ENCODE results near the gene ARL6IP6. TPM values are rescaled to one million over a fixed set of nuclear protein-coding genes. Genes with fewer than 3 reads are reported as not detected.
A peak's percentile ranks its signal among the peaks of the same experiment; 100 is the strongest.

Gene ARL6IP6
- total and polyA plus RNA-seq, 11 donors: 3.8 to 9.6 (median 6.4) TPM

- TF ChIP-seq CTCF (IDR thresholded peaks at IDR 0.05) (no peak), POLR2A (IDR thresholded peaks at IDR 0.05) (no peak)
- Histone ChIP-seq H3K27ac (no peak overlapping the region), H3K4me3 (no peak overlapping the region), H3K9me3 (peaks cover 0 to 13% (median 0%) of the 10 kb centered on the region in 12 donors), H3K4me1 (peaks cover 0 to 6% (median 0%) of the 10 kb centered on the region in 12 donors), H3K27me3 (no peaks in the 10 kb centered on the region), H3K36me3 (peaks cover 0 to 55% (median 27%) of the 10 kb centered on the region in 9 donors)
- ATAC-seq (no peak), DNase-seq (no peak)
- WGBS, 4 donors: 94 to 97% (median 96%) methylated on average over 4 of the region's 4 CpGs
- intact Hi-C loops (cut with DNase I): no loop called here
Measured at GRCh38 chr2:152706477-152707021, 11.9 kb upstream of the ARL6IP6 start.

- Histone ChIP-seq H3K27me3 (no peaks in the 10 kb centered on the region), H3K9me3 (peaks cover 0 to 8% (median 0%) of the 10 kb centered on the region in 12 donors), H3K4me1 (peaks cover 0 to 8% (median 0%) of the 10 kb centered on the region in 12 donors), H3K36me3 (peaks cover 0 to 69% (median 49%) of the 10 kb centered on the region in 9 donors), H3K4me3 (no peak overlapping the region), H3K27ac (no peak overlapping the region)
- WGBS, 4 donors: 91 to 98% (median 95%) methylated on average over 2 of the region's 2 CpGs
- ATAC-seq (no peak), DNase-seq (no peak)
- intact Hi-C loops (cut with DNase I): no loop called here
- no peak for TF ChIP-seq POLR2A (IDR thresholded peaks at IDR 0.05)
- no peak for TF ChIP-seq CTCF (IDR thresholded peaks at IDR 0.05)
Measured at GRCh38 chr2:152708742-152709141, 9.7 kb upstream of the ARL6IP6 start.

GRCh38 chr2:152710713-152711112 lies 7.7 kb upstream of the ARL6IP6 start:
- Histone ChIP-seq H3K4me3 (no peak overlapping the region), H3K4me1 (peaks cover 0 to 22% (median 6%) of the 10 kb centered on the region in 12 donors), H3K9me3 (peaks cover 0 to 8% (median 0%) of the 10 kb centered on the region in 12 donors), H3K36me3 (peaks cover 0 to 89% (median 66%) of the 10 kb centered on the region in 9 donors), H3K27me3 (no peaks in the 10 kb centered on the region), H3K27ac (no peak overlapping the region)
- WGBS, 4 donors: 63 to 78% (median 71%) methylated on average over 2 of the region's 2 CpGs
- intact Hi-C loops (cut with DNase I): loop anchor here in 1 of 10 donors (10.0 kb wide), 1 partner anchor 536 kb away; the partner anchor contains the start of gene STAM2
- ATAC-seq: no peak
- no peak for TF ChIP-seq CTCF (IDR thresholded peaks at IDR 0.05)
- DNase-seq: no peak

GRCh38 chr2:152715112-152715511 lies 3.3 kb upstream of the ARL6IP6 start:
- intact Hi-C loops (cut with DNase I): loop anchor here in 5 of 10 donors (5.0 to 10.0 kb wide), 2 partner anchors 538 to 540 kb away; partner anchors contain the start of gene STAM2 (in 5 of the 5)
- H3K36me3 ChIP-seq: peaks cover 0 to 54% (median 46%) of the 10 kb centered on the region in 9 donors
- ATAC-seq: no peak

More at GRCh38 chr2:152715112-152715511, 3.3 kb upstream of the ARL6IP6 start:
- Histone ChIP-seq H3K9me3 (no peaks in the 10 kb centered on the region), H3K4me1 (peaks cover 0 to 37% (median 24%) of the 10 kb centered on the region in 12 donors), H3K27me3 (no peaks in the 10 kb centered on the region), H3K27ac (no peak overlapping the region), H3K4me3 (peak overlapping the region in 1 of 12 donors; percentile 96)
- WGBS, 4 donors: 70 to 88% (median 80%) methylated on average over 1 of the region's 1 CpG
- TF ChIP-seq CTCF (IDR thresholded peaks at IDR 0.05) (no peak), POLR2A (IDR thresholded peaks at IDR 0.05) (no peak)
- no peak for DNase-seq

Data from heart left ventricle (tissue), 16 donors.